HG02798 (cell line): ENCODE measurements around the gene TOP1.
"Not testable (repeated sequence)": the region's sequence is repeated elsewhere in the genome, so short reads cannot be mapped to it uniquely, and the experiment has no call there.

Experiments used
- ATAC-seq: cut with Tn5 transposase; IDR thresholded peaks from one replicate; pipeline ENCODE4 v1.9.1; 2021; ENCODE audit warnings: mild to moderate bottlenecking; ENCODE audit not compliant: unreplicated experiment, poor library complexity

TOP1 gene

GRCh38 chr20:41086402-41087324 is 58.0 kb downstream of the TOP1 start:
- no peak for ATAC-seq

GRCh38 chr20:41087325-41087685 is 58.7 kb downstream of the TOP1 start:
- ATAC-seq = no peak

GRCh38 chr20:41087777-41088176 is 59.2 kb downstream of the TOP1 start:
- ATAC-seq = no peak

GRCh38 chr20:41089555-41089954 is 60.9 kb downstream of the TOP1 start:
- ATAC-seq = no peak

- ATAC-seq = no peak
These were observed 63.3 kb downstream of the TOP1 start for GRCh38 chr20:41091927-41092326.

GRCh38 chr20:41094353-41095055 is 65.9 kb downstream of the TOP1 start:
- no peak for ATAC-seq

- ATAC-seq = peak; percentile 34
These were observed 66.7 kb downstream of the TOP1 start for GRCh38 chr20:41095110-41095969.

- ATAC-seq = no peak
These were observed 70.2 kb downstream of the TOP1 start for GRCh38 chr20:41098703-41099250.

GRCh38 chr20:41100001-41100480 is 71.4 kb downstream of the TOP1 start:
- ATAC-seq = no peak

GRCh38 chr20:41101660-41102059 is 73.0 kb downstream of the TOP1 start:
- ATAC-seq = no peak

GRCh38 chr20:41108531-41108930 is 79.9 kb downstream of the TOP1 start:
- no peak for ATAC-seq

- ATAC-seq = no peak
These were observed 81.4 kb downstream of the TOP1 start for GRCh38 chr20:41110012-41110411.

GRCh38 chr20:41110930-41111577 is 82.4 kb downstream of the TOP1 start:
- no peak for ATAC-seq

- no peak for ATAC-seq
These were observed 82.9 kb downstream of the TOP1 start for GRCh38 chr20:41111578-41111951.

- ATAC-seq = no peak
These were observed 87.8 kb downstream of the TOP1 start for GRCh38 chr20:41116282-41116956.

- not testable (repeated sequence) for ATAC-seq
These were observed 89.5 kb downstream of the TOP1 start for GRCh38 chr20:41118159-41118558.

- ATAC-seq = no peak
These were observed 90.0 kb downstream of the TOP1 start for GRCh38 chr20:41118632-41119031.

GRCh38 chr20:41119614-41120561 is 91.3 kb downstream of the TOP1 start:
- ATAC-seq = no peak
